Activated T-helper 17 cell treated with anti-CD3 and anti-CD28 coated beads, Interleukin-2, amount 50 U/mL, for 72 hours (primary cell): ENCODE data around the gene SYT15. TPM values are rescaled to one million over a fixed set of nuclear protein-coding genes. Genes with fewer than 3 reads are reported as not detected.
"Not testable (repeated sequence)": the region's sequence is repeated elsewhere in the genome, so short reads cannot be mapped to it uniquely, and the experiment has no call there.

Experiments
- ATAC-seq: fragments of 150-1000 bp; cut with Tn5 transposase; replicated peaks from 2 replicates; pipeline ENCODE4 v1.10.0; 2021; ENCODE audit warnings: mild to moderate bottlenecking, moderate library complexity
- H3K27ac Mint-ChIP-seq: one replicate; pipeline ENCODE4 v1.8.0; 2022; ENCODE audit warnings: mixed read lengths
- H3K27me3 Mint-ChIP-seq: one replicate; pipeline ENCODE4 v1.8.0; 2022; ENCODE audit warnings: mixed read lengths
- H3K36me3 Mint-ChIP-seq: one replicate; pipeline ENCODE4 v1.8.0; 2022; ENCODE audit warnings: low read depth, mild to moderate bottlenecking, mixed read lengths
- H3K4me1 Mint-ChIP-seq: one replicate; pipeline ENCODE4 v1.8.0; 2022; ENCODE audit warnings: mixed read lengths
- H3K4me3 Mint-ChIP-seq: one replicate; pipeline ENCODE4 v1.8.0; 2022; ENCODE audit warnings: mild to moderate bottlenecking, mixed read lengths
- H3K9me3 Mint-ChIP-seq: one replicate; pipeline ENCODE4 v1.8.0; 2022; ENCODE audit warnings: mixed read lengths
- total RNA-seq, 2 donors: library from RNA; stranded (reverse); gene quantifications; one replicate each; pipeline ENCODE4 v1.2.3, GENCODE V29; 2022

The SYT15 gene
- under 1 TPM; 0.37 to 0.56 TPM for total RNA-seq

DNA sequence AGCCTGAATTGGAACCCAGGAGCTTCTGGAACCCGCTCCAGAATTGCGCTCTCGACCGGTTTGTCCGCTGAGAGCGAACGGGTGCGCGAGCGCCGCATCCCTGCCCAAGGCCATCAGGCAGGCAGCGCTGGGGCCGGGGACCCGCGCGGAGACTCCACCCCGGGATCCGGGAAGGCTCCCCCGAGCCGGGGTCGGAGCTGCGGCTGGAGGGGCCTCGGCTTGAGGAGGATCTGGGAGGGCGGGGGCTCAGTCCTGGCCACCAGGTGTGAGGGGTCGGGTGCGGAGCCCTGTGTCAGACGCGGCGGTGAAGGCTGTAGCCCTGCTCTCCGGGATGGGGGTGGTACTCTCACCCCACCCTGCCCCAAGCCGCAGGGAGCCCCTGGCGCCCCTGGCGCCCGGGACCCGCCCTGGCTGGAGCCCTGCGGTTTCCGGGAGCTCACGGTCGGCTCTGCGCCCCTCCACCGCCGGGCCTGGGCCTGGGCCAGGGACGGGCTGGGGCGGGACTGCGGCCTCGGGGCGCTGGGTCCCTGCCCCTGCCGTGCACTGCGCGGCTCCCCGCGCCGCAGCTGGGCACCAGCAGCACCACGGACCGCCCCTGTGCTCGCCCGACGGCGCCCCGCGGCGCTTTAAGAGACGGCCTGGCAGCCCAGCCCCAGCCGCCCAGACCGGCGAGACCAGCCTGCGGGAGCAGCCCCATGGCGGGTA lies at the start of gene SYT15:
SYT15 (plus strand) TSS at position 655 of the 705 bp plus-strand sequence; CDS start at position 696, 41 bp downstream.
- H3K27ac Mint-ChIP-seq, H3K9me3 Mint-ChIP-seq, ATAC-seq: not testable (repeated sequence)

DNA sequence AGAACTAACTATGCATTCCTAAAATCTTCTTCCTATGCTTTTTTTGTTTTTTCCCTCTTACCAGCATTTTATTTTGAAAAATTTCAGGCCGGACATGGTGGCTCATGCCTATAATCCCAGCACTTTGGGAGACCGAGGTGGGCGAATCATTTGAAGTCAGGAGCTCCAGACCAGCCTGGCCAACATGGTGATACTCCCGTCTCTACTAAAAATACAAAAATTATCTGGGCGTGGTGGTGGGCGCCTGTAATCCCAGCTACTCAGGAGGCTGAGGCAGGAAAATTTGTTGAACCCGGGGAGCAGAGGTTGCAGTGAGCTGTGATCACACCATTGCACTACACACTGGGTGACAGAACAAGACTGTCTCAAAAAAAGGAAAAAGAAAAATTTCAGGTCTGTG lies 49.2 kb upstream of the SYT15 start:
- H3K9me3 Mint-ChIP-seq, H3K4me1 Mint-ChIP-seq, H3K36me3 Mint-ChIP-seq, H3K4me3 Mint-ChIP-seq, H3K27me3 Mint-ChIP-seq, H3K27ac Mint-ChIP-seq, ATAC-seq: not testable (repeated sequence)

More for the DNA sequence above, at the start of gene SYT15:
- H3K27me3 Mint-ChIP-seq, H3K4me3 Mint-ChIP-seq, H3K4me1 Mint-ChIP-seq, H3K36me3 Mint-ChIP-seq: not testable (repeated sequence)

- Mint-ChIP-seq H3K4me3 (no peak overlapping the region), H3K9me3 (no peaks in the 10 kb centered on the region), H3K27me3 (no peaks in the 10 kb centered on the region), H3K36me3 (no peaks in the 10 kb centered on the region), H3K27ac (no peak overlapping the region), H3K4me1 (no peaks in the 10 kb centered on the region)
- no peak for ATAC-seq
Observed at GRCh38 chr10:46530249-46531186, 48.4 kb upstream of the SYT15 start.

DNA sequence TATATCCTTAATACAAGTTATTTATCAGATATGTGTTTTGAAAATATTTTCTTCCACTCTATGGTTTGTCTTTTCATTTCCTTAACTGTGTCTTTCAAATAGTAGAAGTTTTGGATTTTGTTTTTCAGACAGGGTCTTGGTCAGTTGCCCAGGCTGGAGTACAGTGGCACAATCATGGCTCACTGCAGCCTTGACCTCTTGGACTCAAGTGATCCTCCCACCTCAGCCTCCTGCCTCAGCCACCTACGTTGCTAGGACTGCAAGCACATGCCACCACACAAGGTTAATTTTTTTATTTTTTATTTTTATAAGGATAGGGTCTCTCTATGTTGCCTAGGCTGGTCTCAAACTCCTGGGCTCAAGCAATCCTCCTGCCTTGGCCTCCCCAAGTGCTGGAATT lies 46.7 kb upstream of the SYT15 start:
- H3K9me3 Mint-ChIP-seq, H3K27me3 Mint-ChIP-seq, H3K27ac Mint-ChIP-seq, ATAC-seq, H3K4me3 Mint-ChIP-seq, H3K36me3 Mint-ChIP-seq, H3K4me1 Mint-ChIP-seq: not testable (repeated sequence)

DNA sequence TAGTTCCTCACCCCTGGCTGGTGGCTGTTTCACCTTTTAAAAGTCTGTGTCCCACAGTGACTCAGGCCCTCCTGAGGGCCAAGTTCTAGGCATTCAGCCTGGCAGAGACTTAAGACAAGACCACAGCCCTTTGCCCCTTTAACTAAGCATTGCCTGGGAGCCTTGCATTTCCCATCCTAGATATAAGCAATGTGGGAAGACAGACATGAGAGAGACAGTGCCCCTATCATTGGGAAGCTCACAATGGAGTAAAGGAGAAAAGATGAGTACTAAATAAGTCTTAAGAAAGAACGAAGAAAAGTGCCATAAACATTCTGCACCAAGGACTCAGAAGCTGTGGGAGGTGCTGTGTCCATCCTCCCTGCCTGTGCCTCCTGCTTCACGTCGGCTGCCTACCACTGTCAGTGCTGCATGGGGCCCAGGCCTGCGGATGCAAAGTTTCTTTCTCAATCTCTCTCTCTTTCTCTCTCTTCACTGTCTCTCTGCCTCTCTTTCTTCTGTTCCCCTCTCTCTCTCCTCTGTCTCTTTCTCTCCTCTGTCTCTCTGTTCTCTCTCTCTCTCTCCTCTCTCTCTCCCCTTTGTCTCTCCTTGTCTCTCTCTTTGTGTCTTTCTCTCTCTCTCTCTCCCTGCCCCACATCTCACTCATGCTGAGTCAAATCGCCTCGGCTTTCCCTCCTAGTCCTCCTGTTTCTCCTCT lies 44.0 kb upstream of the SYT15 start:
- no peak overlapping the region for H3K27ac Mint-ChIP-seq
- H3K9me3 Mint-ChIP-seq = no peaks in the 10 kb centered on the region
- H3K27me3 Mint-ChIP-seq = peaks cover 25% of the 10 kb centered on the region
- no peaks in the 10 kb centered on the region for H3K36me3 Mint-ChIP-seq
- peak; percentile 18 for ATAC-seq
- no peaks in the 10 kb centered on the region for H3K4me1 Mint-ChIP-seq
- no peak overlapping the region for H3K4me3 Mint-ChIP-seq

GRCh38 chr10:46536171-46536570 lies 42.8 kb upstream of the SYT15 start:
- Mint-ChIP-seq H3K4me1 (no peaks in the 10 kb centered on the region), H3K27ac (no peak overlapping the region), H3K36me3 (no peaks in the 10 kb centered on the region), H3K9me3 (no peaks in the 10 kb centered on the region), H3K4me3 (no peak overlapping the region), H3K27me3 (peaks cover 35% of the 10 kb centered on the region)
- ATAC-seq = no peak

DNA sequence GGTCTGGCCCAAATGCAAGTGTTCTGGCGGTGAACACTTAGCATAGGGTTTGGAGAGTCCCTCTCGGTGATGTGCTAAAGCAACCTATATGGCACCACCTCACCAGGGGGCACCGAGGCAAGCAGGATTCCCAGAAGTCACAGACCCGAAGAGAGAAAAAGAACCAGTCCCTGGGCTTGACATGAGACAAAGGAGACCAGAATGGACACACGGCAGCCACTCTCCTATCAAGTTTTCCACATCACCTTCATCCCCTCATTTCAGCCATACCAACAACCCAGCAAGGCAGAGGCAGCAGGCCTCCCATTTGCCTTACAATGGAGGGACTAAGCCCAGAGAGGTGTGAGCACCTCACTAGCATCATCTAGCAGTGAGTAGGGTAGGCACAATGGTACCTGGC lies 42.1 kb upstream of the SYT15 start:
- H3K4me1 Mint-ChIP-seq = no peaks in the 10 kb centered on the region
- H3K27me3 Mint-ChIP-seq = peaks cover 35% of the 10 kb centered on the region
- H3K27ac Mint-ChIP-seq = no peak overlapping the region
- no peak for ATAC-seq
- H3K9me3 Mint-ChIP-seq = no peaks in the 10 kb centered on the region
- no peak overlapping the region for H3K4me3 Mint-ChIP-seq
- H3K36me3 Mint-ChIP-seq = no peaks in the 10 kb centered on the region

- H3K27me3 Mint-ChIP-seq = peaks cover 38% of the 10 kb centered on the region
- no peaks in the 10 kb centered on the region for H3K9me3 Mint-ChIP-seq
- H3K27ac Mint-ChIP-seq = no peak overlapping the region
- no peaks in the 10 kb centered on the region for H3K36me3 Mint-ChIP-seq
- no peaks in the 10 kb centered on the region for H3K4me1 Mint-ChIP-seq
- no peak overlapping the region for H3K4me3 Mint-ChIP-seq
- ATAC-seq = no peak
Observed at GRCh38 chr10:46537309-46537708, 41.6 kb upstream of the SYT15 start.

DNA sequence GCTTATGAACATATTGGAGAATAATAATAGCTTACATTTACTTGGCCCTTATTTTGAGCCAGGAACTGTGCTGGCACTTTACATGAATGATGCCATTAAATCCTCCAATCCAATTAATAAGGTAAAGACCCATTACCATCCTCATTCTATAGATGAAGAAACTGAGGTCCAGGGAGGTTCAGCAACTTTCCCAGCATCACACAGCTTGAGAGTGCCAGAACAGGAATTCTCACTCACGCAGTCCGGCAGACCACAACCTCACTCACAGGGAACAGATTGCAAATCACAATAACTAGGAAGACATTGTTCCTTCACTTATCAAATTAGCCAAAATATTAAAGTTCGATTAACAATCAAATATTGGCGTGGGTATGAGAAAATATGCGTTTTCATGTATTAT lies 40.8 kb upstream of the SYT15 start:
- Mint-ChIP-seq H3K9me3 (no peaks in the 10 kb centered on the region), H3K27me3 (peaks cover 45% of the 10 kb centered on the region), H3K27ac (no peak overlapping the region), H3K36me3 (no peaks in the 10 kb centered on the region), H3K4me3 (no peak overlapping the region), H3K4me1 (no peaks in the 10 kb centered on the region)
- no peak for ATAC-seq

- H3K27ac Mint-ChIP-seq = no peak overlapping the region
- H3K27me3 Mint-ChIP-seq = peaks cover 47% of the 10 kb centered on the region
- H3K4me1 Mint-ChIP-seq = no peaks in the 10 kb centered on the region
- no peaks in the 10 kb centered on the region for H3K9me3 Mint-ChIP-seq
- no peaks in the 10 kb centered on the region for H3K36me3 Mint-ChIP-seq
- H3K4me3 Mint-ChIP-seq = no peak overlapping the region
- ATAC-seq = no peak
Observed at GRCh38 chr10:46538717-46539426, 40.1 kb upstream of the SYT15 start.

DNA sequence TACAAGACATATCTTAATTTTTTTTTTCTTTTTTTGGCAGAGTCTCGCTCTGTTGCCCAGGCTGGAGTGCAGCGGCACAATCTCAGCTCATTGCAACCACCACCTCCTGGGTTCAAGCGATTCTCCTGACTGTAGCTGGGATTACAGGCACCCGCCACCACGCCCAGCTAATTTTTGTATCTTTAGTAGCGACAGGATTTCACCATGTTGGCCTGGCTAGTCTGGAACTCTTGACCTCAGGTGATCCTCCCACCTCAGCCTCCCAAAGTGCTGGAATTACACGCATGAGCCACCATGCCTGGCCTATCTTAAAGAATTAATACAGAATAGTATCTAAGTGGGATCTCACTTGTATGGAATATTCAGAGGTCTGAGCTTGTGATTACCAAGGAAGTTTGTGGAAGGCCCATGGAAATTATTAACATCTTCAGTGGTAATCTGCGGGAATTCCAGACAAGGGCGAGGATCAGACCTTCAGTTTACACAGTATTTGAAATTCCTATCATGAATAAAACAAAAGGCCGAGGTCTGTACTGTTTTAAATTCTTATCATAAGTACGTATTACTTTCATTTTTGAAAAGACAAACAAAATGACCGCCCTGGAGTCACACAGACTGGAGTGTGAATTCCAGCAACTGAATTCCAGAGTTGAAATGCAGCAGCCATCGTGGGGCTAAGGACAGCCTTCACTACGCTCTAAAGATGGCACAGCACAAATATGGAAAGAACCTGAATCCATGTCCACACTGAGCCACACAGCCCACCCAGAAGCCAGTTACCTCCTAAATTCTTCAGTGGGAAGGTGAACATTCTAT lies 39.1 kb upstream of the SYT15 start:
- Mint-ChIP-seq H3K27me3 (peaks cover 47% of the 10 kb centered on the region), H3K9me3 (no peaks in the 10 kb centered on the region), H3K36me3 (no peaks in the 10 kb centered on the region), H3K27ac (no peak overlapping the region), H3K4me3 (no peak overlapping the region), H3K4me1 (no peaks in the 10 kb centered on the region)
- ATAC-seq = no peak

DNA sequence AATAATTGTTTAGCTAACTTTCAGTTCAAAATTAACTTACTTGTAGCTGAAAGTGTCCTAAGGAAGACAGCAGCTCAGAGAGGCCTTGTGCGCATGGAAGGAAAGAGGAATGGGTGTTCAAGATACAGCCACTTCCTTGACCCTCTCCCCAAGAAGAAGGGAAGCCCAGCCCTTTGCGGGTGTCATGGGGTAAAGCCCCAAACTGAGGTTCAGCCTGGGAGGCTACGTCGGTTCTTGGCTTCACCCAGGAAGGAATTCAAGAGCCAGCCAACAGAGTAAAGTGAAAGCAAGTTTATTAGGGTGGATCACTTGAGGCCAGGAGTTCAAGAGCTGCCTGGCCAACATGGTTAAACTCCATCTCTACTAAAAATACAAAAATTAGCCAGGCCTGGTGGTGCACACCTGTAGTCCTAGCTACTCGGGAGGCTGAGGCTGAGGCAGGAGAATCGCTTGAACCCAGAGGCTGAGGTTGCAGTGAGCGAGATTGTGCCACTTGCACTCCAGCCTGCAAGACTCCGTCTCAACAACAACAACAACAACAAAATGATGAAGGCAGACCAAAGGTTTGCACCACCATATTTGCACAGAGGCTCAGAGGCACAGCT lies 38.4 kb upstream of the SYT15 start:
- ATAC-seq = no peak
- no peak overlapping the region for H3K27ac Mint-ChIP-seq
- H3K36me3 Mint-ChIP-seq = no peaks in the 10 kb centered on the region
- no peaks in the 10 kb centered on the region for H3K9me3 Mint-ChIP-seq
- H3K27me3 Mint-ChIP-seq = peaks cover 47% of the 10 kb centered on the region
- H3K4me1 Mint-ChIP-seq = no peaks in the 10 kb centered on the region
- H3K4me3 Mint-ChIP-seq = no peak overlapping the region

DNA sequence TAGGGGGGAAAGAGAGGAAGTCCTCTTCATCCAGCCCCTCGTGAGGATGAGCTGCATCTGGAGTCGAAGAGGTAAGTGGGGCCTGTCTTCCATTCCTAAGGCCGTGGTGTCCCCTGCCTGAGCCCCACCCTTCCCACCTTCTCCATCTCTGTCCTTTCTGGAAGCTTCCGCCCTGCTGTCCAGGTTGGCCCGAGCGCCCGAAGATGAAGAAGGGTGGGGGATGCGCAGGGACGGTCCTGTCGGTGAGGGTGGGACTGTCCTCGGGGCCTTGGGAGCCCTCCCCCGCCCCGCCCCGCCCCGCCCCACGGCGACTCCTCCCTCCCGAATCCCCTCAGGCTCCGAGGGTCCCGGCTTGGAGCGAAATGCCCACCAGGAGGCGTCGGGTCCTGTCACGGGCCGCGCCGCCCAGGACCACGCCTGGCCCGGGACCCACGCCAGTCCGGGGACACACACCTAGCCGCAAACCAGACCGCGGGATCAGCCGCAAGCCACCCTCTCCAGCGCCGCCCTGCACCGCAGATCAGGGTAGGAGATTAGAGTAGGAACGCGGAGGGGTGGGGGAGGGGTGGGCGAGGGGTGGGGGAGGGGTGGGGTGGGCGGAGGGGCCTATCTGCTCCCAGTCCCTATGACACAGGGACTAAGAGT lies 37.8 kb upstream of the SYT15 start:
- H3K4me3 Mint-ChIP-seq = no peak overlapping the region
- no peak overlapping the region for H3K27ac Mint-ChIP-seq
- ATAC-seq = no peak

More for the DNA sequence above, 37.8 kb upstream of the SYT15 start:
- H3K36me3 Mint-ChIP-seq = no peaks in the 10 kb centered on the region
- H3K27me3 Mint-ChIP-seq = peaks cover 47% of the 10 kb centered on the region
- no peaks in the 10 kb centered on the region for H3K4me1 Mint-ChIP-seq
- H3K9me3 Mint-ChIP-seq = no peaks in the 10 kb centered on the region
